Motor neuron (in vitro differentiated cells): ENCODE data around the gene JCAD. TPM values are rescaled to one million over a fixed set of nuclear protein-coding genes. Genes with fewer than 3 reads are reported as not detected.
"Not testable (repeated sequence)": the region's sequence is repeated elsewhere in the genome, so short reads cannot be mapped to it uniquely, and the experiment has no call there.

Experiments
- ATAC-seq, 8 experiments: fragments of 200-7000 bp; cut with Tn5 transposase; replicated peaks in 6 of 8; 2 replicates each; pipeline ENCODE4 v1.8.0; 2021; ENCODE audit warnings: mild to moderate bottlenecking in 8 of 8, moderate library complexity in 8 of 8
- H3K27ac ChIP-seq, 2 donors: fragments of 250-450 bp; sonication (Bioruptor Pico); 2 replicates each; pipeline ENCODE4 v1.9.0; 2021; ENCODE audit warnings: antibody characterized with exemption in 2 of 2, mild to moderate bottlenecking in 2 of 2, moderate library complexity in 1 of 2
- H3K4me1 ChIP-seq, 2 donors: fragments of 250-450 bp; sonication (Bioruptor Pico); replicated peaks in 1 of 2; 2 replicates each; pipeline ENCODE4 v1.6.1; 2021; ENCODE audit warnings: antibody characterized with exemption in 2 of 2, mild to moderate bottlenecking in 2 of 2, moderate library complexity in 1 of 2
- H3K4me3 ChIP-seq, 5 donors: fragments of 250-450 bp; sonication (Bioruptor Pico); 2 replicates each; pipeline ENCODE4 v1.9.0; 2021; ENCODE audit warnings: antibody characterized with exemption in 5 of 5, mild to moderate bottlenecking in 5 of 5, moderate library complexity in 4 of 5
- WGBS, 10 experiments: fragments of 450-650 bp; shearing (Covaris generic); methylation state at CpG; one replicate each; pipeline ENCODE4 v1.0.0; 2022; 5-methylcytosine and 5-hydroxymethylcytosine counted together
- in situ Hi-C, 9 experiments: fragments of 400-800 bp; cut with MboI; loops; one replicate each; pipeline ENCODE4 v1.15.0; 2021; ENCODE audit warnings: low sequenced_read_pairs in 9 of 9, low pct_unique_long_range_greater_than_20kb in 2 of 9; ENCODE audit not compliant: unreplicated experiment in 9 of 9
- total RNA-seq, 8 experiments: library from RNA; unstranded; fragments of 300-600 nt; gene quantifications; 2 replicates each; pipeline versions ENCODE4 v1.2.3 to v1.2.4, GENCODE V29; 2022

Gene JCAD
- total RNA-seq: 10 to 100 TPM in 1 of 8 experiments, 1 to 10 TPM in 5, under 1 TPM in 2; 0.22 to 18.7 (median 3.4) TPM

- peak; percentile 80 to 92 (median 85) for ATAC-seq
- in situ Hi-C loops: no loop called here
- H3K27ac ChIP-seq: peak within 1 kb of the TSS in 1 of 2 donors; percentile 68
- H3K4me1 ChIP-seq: peaks cover 4 to 19% of the 10 kb centered on the region in 2 donors
- 0 to 100% (median 10%) methylated on average over 1 of the region's 66 CpGs; no CpG with 5 or more reads in 6 of the 10 experiments for WGBS, 10 experiments
- peak within 1 kb of the TSS; percentile 51 to 100 (median 89) for H3K4me3 ChIP-seq
Observed at GRCh38 chr10:30059209-30060107, at the start of gene JCAD. Gene JCAD, minus strand, starts transcription at chr10:30059586. Its CDS starts 11,774 bp downstream, at chr10:30047812.

GRCh38 chr10:30106987-30107386 lies 47.6 kb upstream of the JCAD start:
- no peaks in the 10 kb centered on the region for H3K4me1 ChIP-seq
- no peak overlapping the region for H3K27ac ChIP-seq
- in situ Hi-C loops: no loop called here
- no peak overlapping the region for H3K4me3 ChIP-seq
- 0 to 100% (median 90%) methylated on average over 1 to 4 of the region's 5 CpGs; no CpG with 5 or more reads in 2 of the 10 experiments for WGBS, 10 experiments
- no peak for ATAC-seq

DNA sequence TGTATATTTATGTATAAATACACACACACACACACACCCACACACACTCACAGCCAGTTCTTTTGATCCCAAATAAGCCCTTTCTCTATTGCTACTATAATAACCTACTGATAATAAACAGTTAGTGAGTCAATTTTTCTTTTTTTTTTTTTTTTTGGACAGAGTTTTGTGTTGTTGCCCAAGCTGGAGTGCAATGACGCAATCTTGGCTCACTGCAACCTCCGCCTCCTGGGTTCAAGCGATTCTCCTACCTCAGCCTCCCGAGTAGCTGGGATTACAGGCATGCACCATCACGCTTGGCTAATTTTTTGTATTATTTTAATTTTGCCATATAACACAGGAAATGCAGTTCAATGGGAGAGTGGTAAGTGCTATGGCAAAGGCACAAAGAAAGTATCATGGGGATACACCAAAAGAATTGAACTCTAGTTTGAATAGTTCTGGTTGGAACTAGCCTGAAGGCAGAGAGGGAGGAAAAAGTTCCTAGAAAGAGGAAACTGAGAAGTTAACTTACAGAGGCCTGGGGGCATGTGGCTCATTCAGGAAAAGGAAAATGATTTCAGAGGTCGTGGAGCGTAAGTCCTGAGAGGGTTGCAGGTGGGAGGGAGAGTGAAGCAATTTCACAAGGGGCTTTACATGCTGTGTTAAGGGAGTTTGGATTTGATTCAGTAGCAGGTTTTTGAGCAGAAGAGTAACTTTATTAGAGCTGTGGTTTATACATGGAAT lies 44.4 kb upstream of the JCAD start:
- no peak overlapping the region for H3K27ac ChIP-seq
- WGBS, 10 experiments: 56 to 100% (median 92%) methylated on average over 2 to 6 of the region's 7 CpGs
- no peak overlapping the region for H3K4me3 ChIP-seq
- no peak for ATAC-seq
- in situ Hi-C loops: no loop called here
- H3K4me1 ChIP-seq: no peaks in the 10 kb centered on the region

GRCh38 chr10:30099706-30100105 lies 40.3 kb upstream of the JCAD start:
- H3K27ac ChIP-seq, ATAC-seq, H3K4me1 ChIP-seq, in situ Hi-C loops, H3K4me3 ChIP-seq: not testable (repeated sequence)
- 73 to 100% (median 94%) methylated on average over 2 to 7 of the region's 7 CpGs for WGBS, 10 experiments

GRCh38 chr10:30099101-30099500 lies 39.7 kb upstream of the JCAD start:
- 10 to 100% (median 82%) methylated on average over 1 of the region's 1 CpG; no CpG with 5 or more reads in 1 of the 10 experiments for WGBS, 10 experiments
- no peak for ATAC-seq
- Histone ChIP-seq H3K4me1 (peaks cover 7 to 9% of the 10 kb centered on the region in 2 donors), H3K27ac (no peak overlapping the region), H3K4me3 (no peak overlapping the region)
- in situ Hi-C loops: no loop called here

DNA sequence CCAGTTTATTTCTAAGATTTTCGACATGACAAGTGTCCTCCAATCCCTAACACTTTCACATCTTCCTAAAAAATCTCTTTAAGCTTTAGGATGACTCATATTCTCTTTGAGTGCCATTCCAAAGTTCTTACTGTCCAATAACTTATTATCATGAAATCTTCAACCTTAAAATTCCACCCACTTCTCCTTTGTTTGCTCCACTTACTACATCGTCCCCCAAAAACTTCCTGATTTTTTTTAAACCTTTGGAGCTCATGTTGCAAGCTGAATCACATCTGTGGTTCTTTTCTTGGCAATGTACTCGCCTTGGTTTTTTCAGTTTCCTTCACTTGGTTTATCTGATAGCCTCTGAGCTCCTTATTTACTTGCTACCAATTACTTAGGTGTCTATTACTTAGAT lies 39.2 kb upstream of the JCAD start:
- peak in 2 of 8 experiments; percentile 51 to 69 for ATAC-seq
- H3K4me1 ChIP-seq: peaks cover 7 to 9% of the 10 kb centered on the region in 2 donors
- no peak overlapping the region for H3K27ac ChIP-seq
- in situ Hi-C loops: no loop called here
- H3K4me3 ChIP-seq: no peak overlapping the region
- 0 to 97% (median 89%) methylated on average over 1 to 3 of the region's 3 CpGs for WGBS, 10 experiments

GRCh38 chr10:30096564-30096963 lies 37.2 kb upstream of the JCAD start:
- no peak for ATAC-seq
- H3K4me3 ChIP-seq: no peak overlapping the region
- no peak overlapping the region for H3K27ac ChIP-seq
- peaks cover 7 to 9% of the 10 kb centered on the region in 2 donors for H3K4me1 ChIP-seq
- in situ Hi-C loops: no loop called here
- WGBS, 10 experiments: 75 to 100% (median 89%) methylated on average over 1 to 4 of the region's 4 CpGs; no CpG with 5 or more reads in 1 of the 10 experiments

GRCh38 chr10:30095631-30096422 lies 36.4 kb upstream of the JCAD start:
- no peak overlapping the region for H3K27ac ChIP-seq
- in situ Hi-C loops: no loop called here

GRCh38 chr10:30094601-30095000 lies 35.2 kb upstream of the JCAD start:
- Histone ChIP-seq H3K4me3 (no peak overlapping the region), H3K27ac (no peak overlapping the region), H3K4me1 (peaks cover 20 to 26% of the 10 kb centered on the region in 2 donors)
- in situ Hi-C loops: no loop called here
- WGBS, 10 experiments: 45 to 100% (median 88%) methylated on average over 1 to 4 of the region's 5 CpGs; no CpG with 5 or more reads in 2 of the 10 experiments
- ATAC-seq: no peak

More at GRCh38 chr10:30095631-30096422, 36.4 kb upstream of the JCAD start:
- H3K4me3 ChIP-seq: no peak overlapping the region
- H3K4me1 ChIP-seq: peaks cover 8 to 13% of the 10 kb centered on the region in 2 donors
- WGBS, 10 experiments: 0 to 100% (median 71%) methylated on average over 1 to 5 of the region's 6 CpGs; no CpG with 5 or more reads in 2 of the 10 experiments
- peak in 5 of 8 experiments; percentile 30 to 72 (median 38) for ATAC-seq

- in situ Hi-C loops: no loop called here
- Histone ChIP-seq H3K4me3 (no peak overlapping the region), H3K27ac (no peak overlapping the region), H3K4me1 (peaks cover 30 to 35% of the 10 kb centered on the region in 2 donors)
- WGBS, 10 experiments: 38 to 100% (median 93%) methylated on average over 1 to 9 of the region's 9 CpGs; no CpG with 5 or more reads in 1 of the 10 experiments
- no peak for ATAC-seq
Observed at GRCh38 chr10:30093303-30093950, 34.0 kb upstream of the JCAD start.

- H3K4me3 ChIP-seq: no peak overlapping the region
- no peak for ATAC-seq
- no peak overlapping the region for H3K27ac ChIP-seq
- H3K4me1 ChIP-seq: peaks cover 36 to 43% of the 10 kb centered on the region in 2 donors
- 50 to 100% (median 79%) methylated on average over 1 to 9 of the region's 14 CpGs for WGBS, 10 experiments
- in situ Hi-C loops: no loop called here
Observed at GRCh38 chr10:30092151-30092790, 32.9 kb upstream of the JCAD start.

DNA sequence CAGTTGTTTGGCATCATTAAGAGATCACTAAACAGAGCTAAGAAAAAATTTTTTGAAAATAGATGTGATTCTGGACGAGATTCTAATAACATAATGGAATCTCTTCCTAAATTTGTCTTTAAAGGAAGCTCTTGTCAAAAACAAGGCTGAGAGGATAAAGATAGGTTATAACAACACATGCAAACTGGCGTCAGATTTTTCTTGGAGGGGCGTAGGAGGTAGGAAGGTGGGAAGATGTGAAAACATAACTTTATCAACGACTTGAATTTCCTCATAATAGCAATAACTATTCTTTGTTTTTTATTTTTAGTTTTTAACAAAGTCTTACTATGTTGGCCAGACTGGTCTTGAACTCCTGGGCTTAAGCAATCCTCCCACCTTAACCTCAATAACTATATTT lies 31.8 kb upstream of the JCAD start:
- no peak for ATAC-seq
- H3K27ac ChIP-seq: no peak overlapping the region

More for the DNA sequence above, 31.8 kb upstream of the JCAD start:
- Histone ChIP-seq H3K4me1 (peaks cover 36 to 47% of the 10 kb centered on the region in 2 donors), H3K4me3 (no peak overlapping the region)
- 60 to 100% (median 85%) methylated on average over 2 to 4 of the region's 4 CpGs for WGBS, 10 experiments
- in situ Hi-C loops: no loop called here
